ENCODE measurements around the gene SEPSECS.

- no peak for TF ChIP-seq POLR2A (IDR thresholded peaks at IDR 0.05)
- TF ChIP-seq CTCF (IDR thresholded peaks at IDR 0.05): no peak
These were observed 16.9 kb upstream of the SEPSECS start for GRCh38 chr4:25177147-25177546.
